Measurements from ENCODE around the gene TSC22D1.
"Not testable (repeated sequence)": the region's sequence is repeated elsewhere in the genome, so short reads cannot be mapped to it uniquely, and the experiment has no call there.

TSC22D1 gene

GRCh38 chr13:44566601-44567000 lies 9.5 kb downstream of the TSC22D1 start:
- DNase-seq: no peak

GRCh38 chr13:44565881-44566280 lies 10.2 kb downstream of the TSC22D1 start:
- no peak for DNase-seq

GRCh38 chr13:44564936-44565335 lies 11.2 kb downstream of the TSC22D1 start:
- no peak for DNase-seq

- DNase-seq: not testable (repeated sequence)
Observed at GRCh38 chr13:44562853-44563252, 13.3 kb downstream of the TSC22D1 start.

DNA sequence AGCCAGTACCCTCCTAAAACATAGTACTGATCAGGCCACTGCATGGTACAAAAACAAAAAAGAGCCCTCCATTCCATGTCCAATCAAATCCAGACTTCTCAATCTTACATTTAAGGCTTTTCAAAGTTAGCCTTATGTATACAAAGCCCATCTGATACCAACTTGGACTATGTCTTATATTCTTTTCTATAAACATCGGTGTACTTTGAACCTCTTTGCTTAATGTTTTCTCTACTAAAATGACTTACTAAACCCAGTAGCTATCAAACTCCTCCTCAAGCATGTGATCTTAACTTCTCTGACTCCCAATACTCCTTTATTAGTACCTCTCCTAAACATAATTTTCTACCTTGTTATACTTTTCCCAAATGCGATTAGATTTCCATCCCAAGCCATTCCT lies 14.8 kb downstream of the TSC22D1 start:
- no peak for DNase-seq

GRCh38 chr13:44557986-44558385 lies 18.1 kb downstream of the TSC22D1 start:
- DNase-seq: no peak

- DNase-seq: no peak
Observed at GRCh38 chr13:44555207-44555606, 20.9 kb downstream of the TSC22D1 start.

DNA sequence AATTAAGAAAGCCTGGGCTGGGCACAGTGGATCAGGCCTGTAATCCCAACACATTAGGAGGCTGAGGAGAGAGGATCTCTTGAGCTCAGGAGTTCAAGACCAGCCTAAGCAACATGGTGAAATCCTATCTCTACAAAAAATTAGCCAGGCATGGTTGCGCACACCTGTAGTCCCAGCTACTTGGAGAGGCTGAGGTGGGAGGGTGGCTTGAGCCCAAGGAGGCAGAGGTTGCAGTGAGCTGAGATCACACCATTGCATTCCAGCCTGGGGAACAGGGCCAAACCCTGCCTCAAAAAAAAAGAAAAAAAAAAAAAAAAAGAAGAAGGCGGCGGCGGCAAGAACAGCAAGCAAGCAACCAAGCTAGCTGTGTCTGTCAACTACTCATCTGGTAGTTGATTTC lies 26.7 kb downstream of the TSC22D1 start:
- no peak for DNase-seq

DNA sequence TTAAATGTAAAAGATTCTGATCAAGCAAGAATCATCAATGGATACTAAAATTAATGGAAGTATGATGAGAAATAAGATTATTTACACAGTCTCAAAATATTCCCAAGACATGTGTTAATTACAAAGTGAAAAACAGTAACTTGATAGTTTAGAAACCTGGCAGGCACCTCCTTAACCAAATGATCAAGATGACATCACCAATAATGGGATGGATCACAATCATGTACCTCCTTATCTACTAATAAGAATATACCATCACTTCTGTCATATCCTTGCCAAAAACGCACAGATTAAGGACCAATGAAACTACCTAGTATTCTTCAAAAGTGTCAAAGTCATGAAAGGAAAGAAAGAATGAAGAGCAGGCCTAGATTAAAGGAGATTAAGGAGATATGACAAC lies 30.0 kb downstream of the TSC22D1 start:
- DNase-seq: no peak

- no peak for DNase-seq
Observed at GRCh38 chr13:44543369-44543768, 32.8 kb downstream of the TSC22D1 start.

- DNase-seq: no peak
Observed at GRCh38 chr13:44542361-44542760, 33.8 kb downstream of the TSC22D1 start.

- no peak for DNase-seq
Observed at GRCh38 chr13:44541601-44542000, 34.5 kb downstream of the TSC22D1 start.

DNA sequence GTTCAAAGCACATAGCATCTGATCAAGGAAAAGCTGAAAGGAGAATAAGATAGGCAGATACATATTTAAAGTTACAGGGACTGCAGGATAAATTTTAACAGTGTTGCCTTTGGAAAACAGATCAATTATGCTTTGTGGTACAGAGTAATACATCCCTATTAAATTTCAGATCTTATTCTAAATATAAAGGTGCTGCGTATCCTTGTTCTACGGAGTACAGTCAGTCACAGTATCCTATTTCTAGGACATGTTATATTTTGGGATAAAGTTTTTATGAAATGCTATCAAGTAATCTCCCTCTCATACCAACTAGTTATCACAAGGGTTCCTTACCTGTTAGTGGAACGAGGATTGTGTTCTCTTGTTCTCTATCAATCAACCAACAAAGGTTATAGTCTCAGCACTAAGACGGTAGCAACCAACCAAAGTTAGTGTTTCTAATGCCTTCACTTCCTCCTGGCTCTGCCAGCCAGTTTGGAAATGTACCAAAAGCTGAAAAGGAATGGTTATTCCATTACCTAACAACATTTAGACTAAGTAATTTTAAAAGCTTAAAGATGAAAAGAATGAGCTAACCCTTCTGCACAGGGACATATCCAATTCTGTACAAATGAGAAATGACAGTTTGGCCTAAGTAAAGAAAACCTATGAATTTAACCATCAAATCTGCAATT lies 35.2 kb downstream of the TSC22D1 start:
- DNase-seq: no peak

- no peak for DNase-seq
Observed at GRCh38 chr13:44537248-44537647, 38.9 kb downstream of the TSC22D1 start.

DNA sequence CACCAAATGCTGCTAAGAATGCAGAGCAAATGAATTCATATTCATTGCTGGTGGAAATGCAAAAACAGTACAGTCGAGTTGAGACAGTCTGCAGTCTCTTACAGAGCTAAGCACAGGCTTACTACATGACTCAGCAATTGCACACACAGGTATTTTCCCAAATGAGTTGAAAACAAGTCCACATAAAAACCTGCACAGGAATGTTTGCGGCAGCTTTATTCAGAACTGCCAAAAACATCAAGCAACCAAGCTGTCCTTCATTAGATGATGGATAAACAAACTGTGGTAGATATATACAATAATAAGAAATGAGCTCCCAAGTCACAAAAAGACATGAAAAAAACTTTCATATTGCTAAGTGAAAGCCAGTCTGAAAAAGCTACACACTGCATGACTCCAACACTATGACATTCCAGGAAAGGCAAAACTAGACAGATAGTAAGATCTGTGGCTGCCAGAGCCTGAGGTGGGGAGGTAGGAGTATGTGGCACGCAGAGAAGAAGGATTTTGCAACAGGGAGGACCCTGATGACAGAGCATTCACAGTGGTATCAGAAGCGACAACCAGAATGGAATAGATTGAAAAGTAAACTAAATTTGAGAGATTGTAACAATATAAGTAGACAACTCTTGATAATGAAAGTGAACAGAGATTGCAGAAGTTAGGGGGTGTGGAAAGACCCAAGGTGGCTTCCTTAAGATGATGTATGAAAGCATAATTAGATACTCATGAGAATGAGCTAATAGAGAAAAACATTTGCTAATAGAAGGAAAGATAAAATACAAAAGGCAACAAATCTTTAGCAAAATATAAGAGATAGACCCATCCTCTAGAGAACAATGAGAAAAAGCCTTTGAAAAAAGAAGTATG lies 52.7 kb downstream of the TSC22D1 start:
- DNase-seq: no peak

- no peak for DNase-seq
Observed at GRCh38 chr13:44519642-44520041, 56.5 kb downstream of the TSC22D1 start.

GRCh38 chr13:44516771-44517170 lies 59.4 kb downstream of the TSC22D1 start:
- no peak for DNase-seq

DNA sequence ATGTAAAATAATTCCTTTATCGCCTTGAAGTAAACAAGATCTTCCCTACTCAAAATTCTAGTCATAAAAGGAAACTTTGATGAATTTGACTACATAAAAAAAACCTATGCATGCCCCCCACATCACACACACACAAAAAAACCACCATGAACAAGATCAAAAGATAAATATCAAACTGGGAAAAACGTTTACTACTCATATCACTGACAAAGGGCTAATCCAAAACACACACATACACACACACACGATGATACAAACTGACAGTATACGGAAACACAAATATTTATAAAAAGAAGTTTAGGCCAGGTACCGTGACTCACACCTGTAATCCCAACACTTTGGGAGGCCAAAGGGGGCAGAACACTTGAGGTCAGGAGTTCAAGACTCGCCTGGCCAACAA lies 61.9 kb downstream of the TSC22D1 start:
- DNase-seq: no peak

GRCh38 chr13:44509853-44510252 lies 66.3 kb downstream of the TSC22D1 start:
- DNase-seq: not testable (repeated sequence)

DNA sequence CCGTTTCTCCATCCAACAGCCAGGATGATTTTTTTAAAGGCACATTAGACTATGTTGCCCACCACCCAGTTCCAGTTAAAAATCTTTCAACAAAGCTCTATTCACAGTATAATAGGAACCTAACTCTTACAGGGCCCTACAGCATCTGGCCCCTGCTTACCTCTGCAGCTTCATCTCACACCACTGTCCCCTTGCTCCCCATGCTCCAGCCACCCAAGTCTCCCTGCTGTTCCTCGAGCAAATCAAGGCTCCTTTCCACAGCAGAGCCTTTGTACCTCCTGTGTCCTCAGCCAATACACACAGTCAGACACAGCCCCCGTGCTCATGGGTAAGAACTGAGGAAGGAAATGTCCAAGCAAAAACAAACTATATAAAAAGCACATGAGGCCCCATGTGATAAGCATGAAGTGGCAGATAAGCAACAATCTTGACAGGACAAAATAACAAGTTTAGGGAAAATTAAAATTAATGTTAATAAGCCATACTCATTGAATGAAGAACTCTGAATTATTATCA lies 67.5 kb downstream of the TSC22D1 start:
- DNase-seq: no peak

DNA sequence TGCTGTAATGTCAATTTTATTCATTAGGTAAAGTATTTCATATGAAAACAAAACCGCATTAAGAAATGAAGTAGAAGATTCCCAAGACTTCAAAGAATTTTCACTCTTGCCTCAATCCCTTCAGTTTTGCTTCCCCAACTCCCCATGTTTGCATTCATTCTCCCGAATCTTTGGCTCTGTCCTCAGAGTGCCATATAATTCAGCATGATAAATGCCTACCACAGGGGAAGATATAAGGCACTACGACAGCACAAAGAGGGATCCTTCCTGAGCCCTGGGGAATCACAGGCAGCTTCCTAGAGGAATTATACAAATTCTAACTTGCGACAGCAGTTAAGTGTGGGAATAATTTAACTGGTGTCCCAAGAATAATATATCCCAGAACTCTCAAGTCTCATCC lies 68.5 kb downstream of the TSC22D1 start:
- no peak for DNase-seq

GRCh38 chr13:44506719-44507118 lies 69.4 kb downstream of the TSC22D1 start:
- DNase-seq: no peak

- no peak for DNase-seq
Observed at GRCh38 chr13:44506251-44506650, 69.9 kb downstream of the TSC22D1 start.

GRCh38 chr13:44504116-44504515 lies 72.0 kb downstream of the TSC22D1 start:
- DNase-seq: no peak

Measured in CD4-positive, alpha-beta T cell treated with Interleukin-4 for 1 hour (primary cell).